Right lobe of liver (tissue), 6 donors: ENCODE results near the gene LZTR1. TPM values are rescaled to one million over a fixed set of nuclear protein-coding genes. Genes with fewer than 3 reads are reported as not detected.

ENCODE experiments used
- ATAC-seq, 4 donors: fragments of 200-7000 bp; cut with Tn5 transposase; one replicate each; pipeline ENCODE4 v1.9.1; 2020; ENCODE audit warnings: mild to moderate bottlenecking in 4 of 4, moderate library complexity in 4 of 4
- DNase-seq, 3 donors: peaks; one replicate each; pipeline ENCODE4 v3.0.0-alpha.2; 2020
- H3K27ac ChIP-seq, 3 donors: fragments of 200-600 bp; one replicate each; pipeline ENCODE4 v1.8.0; 2022
- H3K27me3 ChIP-seq, 2 donors: fragments of 200-600 bp; one replicate each; pipeline ENCODE4 v1.8.0; 2022
- H3K36me3 ChIP-seq, 4 donors: fragments of 200-600 bp; sonication (generic) in 1 of 4; one replicate each; pipeline versions ENCODE4 v1.5.1 to v1.8.0; 2017 to 2022; ENCODE audit warnings: control low read depth in 1 of 4
- H3K4me1 ChIP-seq, 4 donors: fragments of 200-600 bp; sonication (generic) in 1 of 4; one replicate each; pipeline versions ENCODE4 v1.5.1 to v1.8.0; 2017 to 2022; ENCODE audit warnings: control low read depth in 1 of 4
- H3K4me3 ChIP-seq, 3 donors: fragments of 200-600 bp; one replicate each; pipeline ENCODE4 v1.8.0; 2022
- H3K9me3 ChIP-seq, 4 donors: fragments of 200-600 bp; sonication (generic) in 1 of 4; one replicate each; pipeline versions ENCODE4 v1.5.1 to v1.8.0; 2017 to 2022; ENCODE audit warnings: control low read depth in 1 of 4
- CTCF ChIP-seq, 4 donors: fragments of 200-600 bp in 3 of 4; fragments of 450-650 bp in 1 of 4; IDR thresholded peaks; one replicate each; pipeline versions ENCODE4 v1.5.1 to v1.8.0; 2016 to 2022; ENCODE audit warnings: antibody characterized with exemption in 4 of 4, mild to moderate bottlenecking in 2 of 4
- POLR2A ChIP-seq: fragments of 450-650 bp; IDR thresholded peaks from one replicate; pipeline ENCODE4 v1.6.1; 2017; ENCODE audit warnings: antibody characterized with exemption, mild to moderate bottlenecking
- WGBS: methylation state at CpG from one replicate; pipeline ENCODE4 v1.1.6; 2018; ENCODE audit warnings: low coverage, low lambda C conversion rate; ENCODE audit not compliant: insufficient coverage; ENCODE audit errors: missing lambda C conversion rate; 5-methylcytosine and 5-hydroxymethylcytosine counted together
- intact Hi-C, 2 donors: fragments of 100-400 bp; cut with DNase I; formaldehyde crosslinking; loops; one replicate each; pipeline versions ENCODE4 v1.11.2 to v1.14.1; 2022
- total RNA-seq, 6 experiments: library from RNA; depleted of rRNA in 2 of 6; stranded (reverse); fragments of >200 nt in 2 of 6; fragmentation: NEBNext Ultra II Directional in 3 of 6; extraction: Animal tissue kit (Norgen Biotek cat#: 25700) in 3 of 6; gene quantifications; one replicate each; pipeline versions ENCODE4 v1.1.0 to v1.2.4, GENCODE V29; 2016 to 2023
- donor health status: DM: no; HTN: yes; CAD: no.
- donor health status: DM: no; HTN: no; CAD: no.
- donor health status: DM: no; HTN: no; CAD: no.
- donor health status: DM: no; HTN: yes; CAD: no.
- donor health status: DM: no; HTN: yes; CAD: no.

LZTR1 gene
- total RNA-seq, 6 experiments from 2014 or later: 22.7 to 33.3 (median 27.0) TPM

- no peak for DNase-seq
- 92% methylated on average over 2 of the region's 6 CpGs for WGBS
Measured at GRCh38 chr22:21042978-21043859, 61.1 kb downstream of the LZTR1 start.

GRCh38 chr22:21043860-21044535 lies 61.9 kb downstream of the LZTR1 start:
- H3K9me3 ChIP-seq: no peaks in the 10 kb centered on the region
- no peak overlapping the region for H3K4me3 ChIP-seq
- no peak for TF ChIP-seq POLR2A
- no peak for TF ChIP-seq CTCF (IDR thresholded peaks at IDR 0.05)
- no peaks in the 10 kb centered on the region for H3K27me3 ChIP-seq
- no peaks in the 10 kb centered on the region for H3K36me3 ChIP-seq
- DNase-seq (no peak), ATAC-seq (no peak)
- 80% methylated on average over 6 of the region's 15 CpGs for WGBS
- no peak overlapping the region for H3K27ac ChIP-seq
- intact Hi-C loops: no loop called here
- H3K4me1 ChIP-seq: peaks cover 0 to 4% (median 0%) of the 10 kb centered on the region in 4 donors

More at GRCh38 chr22:21042978-21043859, 61.1 kb downstream of the LZTR1 start:
- H3K4me1 ChIP-seq: peaks cover 0 to 4% (median 0%) of the 10 kb centered on the region in 4 donors
- peak in 1 of 4 donors; percentile 24 for ATAC-seq
- intact Hi-C loops: no loop called here
- no peak overlapping the region for H3K27ac ChIP-seq
- no peaks in the 10 kb centered on the region for H3K36me3 ChIP-seq
- H3K27me3 ChIP-seq: no peaks in the 10 kb centered on the region
- no peak overlapping the region for H3K4me3 ChIP-seq
- no peaks in the 10 kb centered on the region for H3K9me3 ChIP-seq
- no peak for TF ChIP-seq CTCF (IDR thresholded peaks at IDR 0.05)
- no peak for TF ChIP-seq POLR2A

- WGBS: 11% methylated on average over 13 of the region's 15 CpGs
- DNase-seq: no peak
- Histone ChIP-seq H3K9me3 (no peaks in the 10 kb centered on the region), H3K4me3 (peak overlapping the region in 1 of 3 donors; percentile 15), H3K4me1 (peaks cover 0 to 4% (median 0%) of the 10 kb centered on the region in 4 donors), H3K36me3 (no peaks in the 10 kb centered on the region), H3K27ac (no peak overlapping the region), H3K27me3 (no peaks in the 10 kb centered on the region)
- intact Hi-C loops: no loop called here
- no peak for TF ChIP-seq CTCF (IDR thresholded peaks at IDR 0.05)
- no peak for TF ChIP-seq POLR2A
- peak; percentile 8 to 32 (median 18) for ATAC-seq
Measured at GRCh38 chr22:21044931-21045584, 63.0 kb downstream of the LZTR1 start.

GRCh38 chr22:21045585-21046294 lies 63.6 kb downstream of the LZTR1 start, which contains the start of gene LRRC74B:
LRRC74B (plus strand) TSS chr22:21045946; CDS start chr22:21045987, 41 bp downstream.
- Histone ChIP-seq H3K36me3 (no peaks in the 10 kb centered on the region), H3K9me3 (no peaks in the 10 kb centered on the region), H3K27me3 (no peaks in the 10 kb centered on the region), H3K4me3 (peak within 1 kb of the TSS in 2 of 3 donors; percentile 7 to 15), H3K27ac (no peak within 1 kb of the TSS), H3K4me1 (peaks cover 0 to 4% (median 0%) of the 10 kb centered on the region in 4 donors)
- DNase-seq (peak; percentile 75 to 84 (median 84)), ATAC-seq (peak; percentile 82 to 95 (median 90))
- TF ChIP-seq POLR2A: no peak
- no peak for TF ChIP-seq CTCF (IDR thresholded peaks at IDR 0.05)
- intact Hi-C loops: no loop called here
- WGBS: 16% methylated on average over 14 of the region's 47 CpGs
